Stimulated activated CD8-positive, alpha-beta memory T cell treated with anti-CD3 and anti-CD28 coated beads, Interleukin-12 subunit alpha, Interleukin-12 subunit beta, amount 100 ng/mL, for 24 hours (primary cell): ENCODE data around the gene PAPPA.

ENCODE experiments used
- DNase-seq: peaks from one replicate; pipeline ENCODE4 v3.0.0-alpha.2; 2020; ENCODE audit errors: extremely low read depth

PAPPA gene

DNA sequence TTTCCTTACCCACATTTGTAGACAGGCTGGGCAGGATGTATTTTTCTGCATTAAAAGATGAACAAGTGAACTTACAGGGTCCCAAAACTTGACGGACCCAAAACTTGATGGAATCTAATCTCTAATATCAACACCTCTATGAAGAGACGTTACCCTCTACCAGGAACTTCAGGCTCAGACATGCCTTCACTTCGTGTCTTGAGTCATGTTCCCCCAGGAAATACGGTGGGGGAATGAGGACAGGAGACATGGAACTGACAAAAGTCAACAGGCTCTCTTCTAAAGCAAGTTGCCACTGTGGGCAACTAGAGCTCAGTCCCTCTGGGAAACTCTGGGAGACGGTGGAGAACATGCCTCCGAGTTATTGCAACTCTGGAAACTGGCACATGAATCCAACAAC, 196.1 kb downstream of the PAPPA start:
- DNase-seq: no peak

GRCh38 chr9:116350213-116350612, 196.6 kb downstream of the PAPPA start:
- DNase-seq: no peak

- DNase-seq: no peak
Observed at GRCh38 chr9:116352958-116353357, 199.4 kb downstream of the PAPPA start.

DNA sequence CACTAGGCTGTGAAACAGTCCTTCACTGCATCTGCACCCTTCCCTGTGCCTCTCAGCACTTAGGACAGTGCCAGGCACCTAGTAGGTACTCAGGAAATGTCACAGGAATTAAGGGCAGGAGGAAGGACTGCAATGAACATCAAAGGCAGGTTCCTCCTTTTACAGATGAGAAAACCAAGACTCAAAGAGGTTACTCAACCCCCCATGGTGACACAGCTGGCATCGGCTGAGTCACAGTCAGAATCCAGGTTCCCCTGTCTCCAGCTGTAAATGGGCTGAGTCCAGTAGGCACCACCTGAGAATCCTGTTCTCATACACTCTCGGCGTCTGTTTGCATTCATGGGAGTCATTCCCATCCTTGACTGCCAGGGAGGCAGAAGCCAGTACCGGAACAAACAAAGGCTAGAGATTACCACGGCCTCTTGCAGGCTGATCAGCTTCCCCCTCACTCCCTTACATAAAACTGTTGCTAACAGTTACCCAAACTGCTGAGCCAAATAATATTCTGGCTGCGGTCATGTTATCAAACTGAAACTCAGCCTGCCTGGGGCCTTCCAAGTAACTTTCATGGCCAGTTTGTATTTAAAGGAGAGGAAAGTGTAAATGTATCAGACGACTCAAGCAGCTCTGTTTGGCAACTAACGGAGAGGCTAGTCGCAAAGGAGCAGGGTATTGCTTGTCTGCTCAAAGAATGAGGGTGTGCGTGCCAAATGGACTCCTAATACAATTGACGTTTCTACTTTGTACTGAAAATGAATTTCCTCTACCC, 201.7 kb downstream of the PAPPA start:
- DNase-seq: no peak

- DNase-seq: no peak
Observed at GRCh38 chr9:116358251-116358650, 204.7 kb downstream of the PAPPA start.

GRCh38 chr9:116360016-116360415, 206.4 kb downstream of the PAPPA start:
- DNase-seq: no peak

DNA sequence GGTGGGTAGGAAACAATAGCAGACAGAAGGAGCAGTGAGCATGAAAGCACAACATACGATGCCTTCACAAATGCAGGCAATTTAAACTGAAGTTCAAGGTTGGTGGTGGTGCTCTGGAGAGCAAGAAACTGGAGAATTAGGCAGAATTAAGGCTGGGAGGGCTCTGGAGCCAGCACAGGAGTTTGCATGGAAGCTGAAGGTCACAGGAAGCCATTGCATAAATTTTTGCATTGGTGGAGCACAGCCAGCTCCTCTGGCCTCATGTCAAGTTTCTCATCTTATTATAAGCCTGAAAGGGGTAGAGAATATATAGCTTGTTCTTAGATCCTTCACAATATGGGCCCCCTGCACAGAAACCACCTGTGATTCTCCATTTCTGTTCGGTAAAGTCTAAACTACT, 207.4 kb downstream of the PAPPA start:
- no peak for DNase-seq

GRCh38 chr9:116361547-116361946, 208.0 kb downstream of the PAPPA start:
- no peak for DNase-seq

- no peak for DNase-seq
Observed at GRCh38 chr9:116362493-116362892, 208.9 kb downstream of the PAPPA start.

DNA sequence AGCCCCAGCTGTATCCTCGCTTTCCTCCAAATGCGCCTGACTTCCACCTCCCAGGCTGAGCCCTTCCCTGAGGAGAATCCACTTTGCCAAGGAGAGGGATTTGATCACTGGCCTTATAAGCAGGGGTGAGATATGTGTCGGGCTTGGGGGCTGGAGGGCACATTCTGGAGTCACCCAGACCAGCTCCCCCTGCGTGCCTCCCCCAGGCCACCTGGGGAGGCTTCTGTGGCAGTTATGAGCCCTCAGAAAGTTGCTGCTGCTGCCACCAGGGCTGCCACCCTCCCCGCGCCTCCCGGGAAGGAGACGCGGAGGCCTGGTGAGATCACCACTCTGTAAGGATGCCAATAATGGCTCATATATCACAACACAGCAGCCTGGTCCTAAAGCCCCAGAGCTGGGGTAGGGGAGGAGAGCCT, 211.5 kb downstream of the PAPPA start:
- no peak for DNase-seq

GRCh38 chr9:116366241-116366640, 212.7 kb downstream of the PAPPA start:
- no peak for DNase-seq

- no peak for DNase-seq
Observed at GRCh38 chr9:116368680-116369079, 215.1 kb downstream of the PAPPA start.

- no peak for DNase-seq
Observed at GRCh38 chr9:116369706-116370105, 216.1 kb downstream of the PAPPA start.

DNA sequence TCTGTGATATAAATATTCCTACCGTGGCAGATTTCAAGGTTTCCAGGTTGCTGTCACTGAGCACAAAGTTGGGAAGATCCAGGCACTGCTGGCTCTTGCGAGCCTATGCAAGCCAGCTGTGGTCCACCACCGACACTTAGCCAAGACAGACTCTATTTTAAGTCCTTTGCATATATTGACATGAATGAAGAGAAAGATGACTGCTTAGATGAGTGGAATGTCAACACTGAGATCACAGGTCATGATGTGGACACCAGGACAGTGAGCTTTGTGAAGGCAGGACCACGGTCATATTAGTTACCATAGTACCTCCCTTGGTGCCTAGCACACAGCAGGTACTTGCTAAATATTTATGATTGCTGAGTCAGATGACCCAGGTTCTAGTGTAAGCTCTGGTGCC, 217.0 kb downstream of the PAPPA start:
- no peak for DNase-seq

DNA sequence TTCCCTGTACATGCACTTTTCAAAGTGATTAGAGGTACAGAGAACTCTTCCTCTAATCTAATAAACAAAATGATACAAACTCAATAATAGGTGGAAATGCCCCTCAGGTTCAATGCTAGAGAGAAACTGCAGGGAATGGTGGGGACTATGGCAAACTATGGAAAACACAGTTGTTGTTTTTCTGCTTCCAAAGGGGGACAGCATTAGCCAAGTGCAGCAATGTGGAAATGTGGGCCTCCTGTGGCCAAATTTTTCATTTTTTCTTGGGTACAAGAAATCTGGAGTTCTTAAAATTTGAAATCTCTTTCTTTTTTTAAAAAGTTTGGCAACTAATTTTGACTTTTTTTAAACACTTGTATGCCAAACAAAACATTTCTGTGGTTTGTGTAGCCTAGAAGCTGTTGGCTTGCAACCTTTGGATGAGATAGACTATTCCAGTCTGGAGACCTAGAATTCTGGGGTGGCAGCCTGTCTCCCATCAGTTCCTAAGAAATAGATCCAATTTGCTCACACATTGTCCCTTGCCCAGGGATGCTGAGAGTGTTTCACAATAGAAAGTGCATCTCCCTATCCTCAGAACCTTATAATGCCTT, 218.6 kb downstream of the PAPPA start:
- DNase-seq: no peak

DNA sequence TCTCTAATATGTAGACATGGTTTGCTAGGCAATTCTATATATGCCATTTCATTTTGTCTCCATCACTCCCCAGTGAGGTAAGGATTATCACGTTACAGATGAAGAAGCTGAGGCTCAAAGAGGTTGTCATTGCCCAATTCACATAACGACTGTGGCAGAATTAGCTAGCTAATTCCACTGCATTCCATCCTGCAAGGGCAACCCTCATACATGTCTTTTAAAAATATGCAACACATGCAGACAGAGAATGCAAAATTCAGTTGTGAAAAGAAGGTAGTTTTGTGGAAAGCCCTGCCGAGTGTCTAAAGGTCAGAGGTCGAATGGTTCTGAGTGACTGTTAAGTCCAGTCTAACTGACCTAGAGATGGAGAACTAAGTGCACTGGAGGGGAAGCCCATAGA, 219.2 kb downstream of the PAPPA start:
- no peak for DNase-seq

DNA sequence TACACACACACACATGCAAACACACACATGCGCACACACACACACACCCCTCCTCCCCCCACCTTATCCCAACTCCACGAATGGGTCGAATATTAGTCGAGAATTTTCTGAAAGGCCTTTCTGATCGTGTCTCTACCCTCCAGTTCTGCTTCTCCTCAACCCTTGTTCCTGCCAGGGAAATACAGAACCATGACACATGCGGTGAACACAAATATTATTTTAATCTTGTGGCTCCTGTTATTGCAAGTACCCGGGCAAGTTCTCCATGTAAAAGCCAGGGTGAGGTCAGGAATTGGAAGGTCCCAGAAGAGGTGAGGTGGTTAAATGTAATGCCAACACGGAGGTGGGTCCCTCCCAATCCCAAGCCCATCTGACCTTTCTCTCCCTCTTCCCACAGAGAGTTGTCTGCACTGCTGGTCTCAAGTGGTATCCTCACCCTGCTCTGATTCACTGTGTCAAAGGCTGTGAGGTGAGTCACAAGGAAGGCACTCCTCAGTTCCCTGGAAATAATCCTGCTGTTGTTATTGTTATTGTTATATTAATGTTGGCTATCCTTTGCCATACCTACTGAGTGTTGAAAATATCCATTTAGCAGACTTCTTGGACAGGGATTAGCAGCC, 223.7 kb downstream of the PAPPA start:
- DNase-seq: no peak

GRCh38 chr9:116378873-116379272, 225.3 kb downstream of the PAPPA start:
- DNase-seq: no peak

DNA sequence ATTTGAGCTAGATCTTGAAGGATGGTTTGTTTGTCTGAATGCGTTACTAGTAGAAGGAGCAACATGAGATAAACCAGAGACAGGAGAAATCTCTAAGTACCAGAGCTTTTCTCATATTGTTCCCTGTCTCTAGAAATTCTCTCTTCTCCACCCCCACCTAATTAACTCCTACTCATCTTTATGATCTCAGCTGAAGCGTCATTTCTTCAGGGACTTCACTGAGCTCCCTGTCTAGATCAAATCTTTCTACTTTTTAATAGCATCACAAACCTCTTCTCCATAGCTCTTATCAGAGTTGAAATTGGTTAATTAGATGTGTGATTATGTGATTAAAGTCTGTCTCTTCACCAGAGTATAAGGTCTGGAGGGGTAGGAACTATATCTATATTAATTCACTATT, 226.2 kb downstream of the PAPPA start:
- DNase-seq: no peak

DNA sequence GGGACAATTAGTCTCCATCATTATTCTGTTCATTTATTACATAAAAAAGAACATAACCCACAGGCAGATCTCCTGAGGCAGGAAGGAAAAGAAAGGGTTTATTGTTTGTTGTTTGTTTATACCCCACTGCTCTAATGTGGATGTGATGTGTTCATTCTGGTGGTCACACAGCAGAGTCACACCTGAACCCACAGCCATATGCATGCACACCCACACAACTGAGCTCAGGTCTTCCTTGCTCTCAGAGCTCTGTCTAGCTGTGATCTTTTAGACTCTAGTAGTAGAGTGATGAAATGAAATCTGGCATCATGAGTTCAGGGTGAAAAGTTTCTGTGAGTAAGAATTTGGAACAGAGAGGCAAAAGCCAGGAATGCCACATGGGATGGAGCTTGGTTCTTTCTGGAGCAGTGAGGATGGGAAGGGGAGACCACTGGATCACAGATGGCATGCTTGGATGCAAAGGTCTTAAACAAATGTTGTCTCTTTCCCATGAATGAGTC, 227.0 kb downstream of the PAPPA start:
- DNase-seq: no peak

GRCh38 chr9:116381350-116381749, 227.8 kb downstream of the PAPPA start:
- DNase-seq: no peak

DNA sequence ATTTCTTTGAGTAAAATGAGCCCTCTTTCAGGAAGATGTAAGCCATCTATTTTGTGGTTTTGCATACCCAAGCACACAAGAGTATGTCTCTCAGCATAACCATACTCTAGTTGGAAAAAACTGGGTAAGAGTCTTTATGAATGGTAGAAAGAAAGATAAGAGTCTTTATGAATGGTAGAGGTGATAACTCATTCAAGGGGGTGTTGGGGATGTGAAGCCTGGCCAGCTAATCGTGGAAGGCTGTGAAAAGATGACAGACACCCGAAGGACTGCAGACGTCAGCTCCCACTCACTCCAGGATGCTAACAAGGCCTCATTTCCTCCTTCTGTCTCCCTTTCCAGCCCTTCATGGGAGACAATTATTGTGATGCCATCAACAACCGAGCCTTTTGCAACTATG, 228.5 kb downstream of the PAPPA start:
- no peak for DNase-seq

DNA sequence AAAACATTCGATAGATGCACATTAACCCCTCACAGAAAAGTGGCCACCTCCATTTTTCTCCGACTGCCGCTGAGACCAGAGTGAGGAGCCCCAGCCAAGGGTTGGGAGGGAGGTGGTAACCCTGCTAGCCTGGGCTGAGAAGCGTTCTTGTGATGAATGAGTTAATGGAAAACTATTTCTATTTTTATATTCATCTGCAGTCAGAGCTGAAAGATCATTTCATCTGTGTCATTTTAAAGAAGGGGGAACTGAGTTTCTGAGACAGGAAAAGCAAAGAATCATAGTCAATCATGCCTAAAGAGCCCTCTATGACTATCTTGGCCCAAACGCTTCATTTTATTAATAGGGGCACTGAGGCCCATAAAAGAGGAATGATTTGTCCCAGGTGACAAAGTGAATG, 229.5 kb downstream of the PAPPA start:
- no peak for DNase-seq
